GM21423 (cell line): ENCODE results near the gene GRAMD2A.
A peak's percentile ranks its signal among the peaks of the same experiment; 100 is the strongest.

ENCODE experiments used
- ATAC-seq: cut with Tn5 transposase; IDR thresholded peaks from one replicate; pipeline ENCODE4 v1.9.1; 2021; ENCODE audit warnings: mild to moderate bottlenecking, moderate library complexity; ENCODE audit not compliant: unreplicated experiment

The GRAMD2A gene

DNA sequence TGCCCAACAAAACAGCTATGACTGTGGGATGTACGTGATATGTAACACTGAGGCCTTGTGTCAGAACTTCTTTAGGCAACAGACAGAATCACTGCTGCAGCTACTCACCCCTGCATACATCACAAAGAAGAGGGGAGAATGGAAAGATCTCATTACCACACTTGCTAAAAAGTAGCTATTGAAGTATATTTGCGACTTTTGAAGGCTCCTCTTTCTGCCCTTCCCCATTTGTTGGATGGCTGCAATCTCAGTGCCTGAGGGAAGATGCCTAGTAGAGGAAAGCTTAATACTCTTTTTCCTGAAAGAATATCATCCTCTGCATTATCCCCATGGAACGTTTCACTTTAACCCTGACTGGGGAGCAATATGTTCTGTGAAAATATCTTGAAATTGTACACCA is 57.5 kb downstream of the GRAMD2A start:
- ATAC-seq = no peak

DNA sequence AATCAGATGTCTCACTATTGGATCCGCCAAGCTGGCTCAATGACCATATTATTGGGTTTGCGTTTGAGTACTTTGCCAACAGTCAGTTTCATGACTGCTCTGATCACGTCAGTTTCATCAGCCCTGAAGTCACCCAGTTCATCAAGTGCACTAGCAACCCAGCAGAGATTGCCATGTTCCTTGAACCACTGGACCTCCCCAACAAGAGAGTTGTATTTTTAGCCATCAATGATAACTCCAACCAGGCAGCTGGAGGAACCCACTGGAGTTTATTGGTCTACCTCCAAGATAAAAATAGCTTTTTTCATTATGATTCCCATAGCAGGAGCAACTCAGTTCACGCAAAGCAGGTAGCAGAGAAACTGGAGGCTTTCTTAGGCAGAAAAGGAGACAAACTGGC is 57.9 kb downstream of the GRAMD2A start:
- ATAC-seq = no peak

DNA sequence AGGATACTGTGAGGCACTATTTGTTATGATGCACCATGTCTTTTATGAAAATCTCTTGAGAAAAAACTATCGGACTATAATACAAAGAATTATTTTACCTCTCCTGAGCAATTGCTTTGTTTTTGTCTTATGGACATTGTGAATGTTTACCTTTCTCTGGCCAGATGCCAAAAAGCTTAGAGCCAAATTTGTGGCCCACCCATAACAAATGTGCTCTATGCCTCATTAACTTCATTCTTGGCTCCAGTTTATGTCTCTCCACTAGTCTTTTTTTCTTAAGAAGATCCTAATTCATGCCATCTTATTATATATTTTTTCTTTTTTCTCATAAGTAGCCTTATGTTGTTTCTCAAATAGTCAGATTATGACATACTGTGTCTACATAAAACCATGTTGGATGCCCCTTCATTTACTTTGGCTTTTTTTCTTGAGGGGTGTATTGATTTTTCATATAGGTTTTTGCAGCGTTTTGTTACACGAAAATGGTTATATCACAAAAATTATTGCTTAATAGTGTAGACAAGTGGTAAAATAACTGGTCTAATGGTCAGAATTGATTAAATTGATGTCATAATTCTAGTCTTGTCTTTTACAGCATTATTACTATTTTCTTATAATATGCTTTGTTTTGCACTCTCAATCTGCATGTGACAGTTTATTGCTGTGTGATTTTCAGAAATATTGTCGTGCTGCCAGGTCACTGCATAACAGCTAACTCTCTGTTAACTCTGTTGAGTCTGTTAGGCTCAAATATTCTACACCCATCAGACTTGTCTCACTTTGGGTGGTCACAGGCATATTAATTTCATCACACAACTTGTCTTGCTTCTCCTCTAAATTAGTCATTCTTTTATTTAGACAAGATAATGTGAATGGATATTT is 61.2 kb downstream of the GRAMD2A start:
- ATAC-seq = no peak

DNA sequence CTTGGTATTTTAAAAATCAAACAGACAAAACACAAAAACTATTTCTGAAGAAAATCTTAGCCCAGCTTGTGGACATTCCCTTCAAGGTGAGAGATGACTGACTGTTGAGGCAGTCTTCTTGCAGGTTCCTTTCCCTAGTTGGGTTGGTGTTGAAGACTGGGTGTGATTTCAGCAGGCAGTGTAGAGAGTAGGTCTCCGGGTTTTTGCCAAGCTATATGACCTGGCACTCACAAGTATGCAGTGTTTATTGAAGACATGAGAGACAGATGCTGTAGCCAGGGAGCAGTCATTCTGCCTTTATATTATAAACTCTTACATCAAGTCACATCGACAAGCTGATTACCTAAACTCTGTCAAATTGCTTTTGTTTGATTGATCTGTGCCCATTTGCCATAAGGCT is 61.9 kb downstream of the GRAMD2A start:
- no peak for ATAC-seq

DNA sequence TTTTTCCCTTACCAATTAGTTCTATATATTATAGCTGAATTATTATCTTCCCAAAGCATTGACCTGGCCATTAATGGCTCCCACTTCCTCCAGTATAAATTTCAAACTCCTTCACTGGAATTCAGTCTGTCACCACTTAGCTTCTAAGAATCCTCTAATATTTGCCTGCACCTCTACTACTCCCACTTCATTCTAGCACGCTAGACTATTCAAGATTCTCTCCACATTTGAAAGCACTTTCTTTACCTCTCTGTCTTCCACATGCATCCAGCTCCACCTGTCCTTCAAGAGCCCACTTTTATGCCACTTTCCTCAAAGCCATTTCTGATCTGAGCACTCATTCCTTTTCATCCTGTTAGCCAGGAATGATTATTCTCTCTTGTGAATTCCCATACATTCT is 64.4 kb downstream of the GRAMD2A start:
- ATAC-seq = no peak

DNA sequence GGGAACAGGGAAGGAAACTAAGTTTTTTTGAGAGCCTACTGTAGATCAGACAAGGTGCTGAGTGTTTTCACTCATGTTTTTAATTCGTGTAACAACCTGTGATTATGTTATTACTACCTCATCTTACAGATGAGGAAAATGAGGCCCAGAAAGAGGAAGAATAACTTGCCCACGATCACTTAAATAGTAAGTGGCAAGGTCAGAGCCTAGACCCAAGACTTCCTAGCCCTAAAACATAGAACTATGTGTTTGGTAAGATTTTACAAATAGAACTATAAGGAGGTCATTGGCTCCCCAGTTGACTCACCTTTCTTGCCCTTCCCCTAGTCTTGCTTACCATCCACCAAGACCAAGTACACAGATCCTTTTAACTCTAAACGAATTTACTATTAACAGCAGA is 65.7 kb downstream of the GRAMD2A start:
- ATAC-seq = no peak

DNA sequence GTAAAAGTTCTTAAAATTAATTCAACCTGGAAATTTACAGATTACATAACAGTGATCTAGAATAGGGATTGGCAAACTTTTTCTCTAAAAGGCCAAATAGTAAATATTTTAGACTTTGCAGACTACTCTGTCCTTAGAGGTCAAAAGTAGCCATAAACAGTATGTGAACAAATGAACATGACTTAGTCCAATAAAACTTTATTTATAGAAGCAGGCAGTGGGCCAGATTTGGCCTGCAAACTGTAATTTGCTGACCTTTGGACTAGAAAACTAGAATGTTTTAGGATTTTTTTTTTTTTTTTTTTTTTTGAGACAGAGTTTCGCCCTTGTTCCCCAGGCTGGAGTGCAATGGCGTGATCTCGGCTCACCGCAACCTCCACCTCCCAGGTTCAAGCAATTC is 67.3 kb downstream of the GRAMD2A start:
- no peak for ATAC-seq

DNA sequence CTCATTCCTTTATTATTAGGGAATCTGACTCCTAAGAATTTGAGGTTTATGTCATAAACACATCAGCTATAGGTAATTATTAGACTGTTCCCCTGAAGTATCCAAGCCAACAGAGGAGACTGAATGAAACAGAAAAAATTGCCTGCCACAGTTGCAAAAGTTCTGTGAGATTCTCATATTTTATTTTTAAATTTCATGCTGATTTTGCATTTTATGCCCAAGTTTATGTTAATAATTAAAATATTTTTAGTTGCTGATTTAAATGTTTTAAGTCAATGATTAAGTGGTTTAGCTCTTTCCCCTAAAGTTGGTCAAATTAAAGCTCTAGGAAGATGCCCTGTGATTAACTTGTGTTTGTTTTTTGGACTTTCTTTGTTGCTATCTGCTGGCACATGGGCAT is 69.2 kb downstream of the GRAMD2A start:
- ATAC-seq = no peak

DNA sequence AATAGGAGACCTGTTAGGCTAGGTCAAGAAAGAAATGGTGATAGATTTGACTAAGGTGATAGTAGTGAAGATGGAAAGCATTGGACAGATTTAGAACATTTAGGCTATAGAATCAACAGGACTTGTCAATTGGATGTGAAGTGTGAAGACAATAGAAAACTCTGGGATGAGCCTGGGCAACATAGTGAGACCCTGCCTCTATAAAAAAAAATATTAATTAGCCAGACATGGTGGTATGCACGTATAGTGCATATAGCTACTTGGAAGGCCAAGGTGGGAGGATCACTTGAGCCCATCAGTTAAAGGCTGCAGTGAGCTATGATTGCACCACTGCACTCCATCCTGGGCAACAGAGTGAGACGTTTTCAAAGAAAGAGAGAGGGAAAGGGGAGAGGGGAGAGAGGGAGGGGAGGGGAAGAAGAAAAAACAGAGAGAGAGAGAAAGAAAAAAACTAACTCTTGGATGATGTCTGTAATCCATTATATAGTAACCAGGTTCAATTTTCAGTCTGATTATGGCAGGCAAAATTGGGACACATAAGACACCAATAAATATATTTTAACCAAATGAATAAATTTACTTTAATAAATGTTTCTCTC is 69.8 kb downstream of the GRAMD2A start:
- no peak for ATAC-seq

DNA sequence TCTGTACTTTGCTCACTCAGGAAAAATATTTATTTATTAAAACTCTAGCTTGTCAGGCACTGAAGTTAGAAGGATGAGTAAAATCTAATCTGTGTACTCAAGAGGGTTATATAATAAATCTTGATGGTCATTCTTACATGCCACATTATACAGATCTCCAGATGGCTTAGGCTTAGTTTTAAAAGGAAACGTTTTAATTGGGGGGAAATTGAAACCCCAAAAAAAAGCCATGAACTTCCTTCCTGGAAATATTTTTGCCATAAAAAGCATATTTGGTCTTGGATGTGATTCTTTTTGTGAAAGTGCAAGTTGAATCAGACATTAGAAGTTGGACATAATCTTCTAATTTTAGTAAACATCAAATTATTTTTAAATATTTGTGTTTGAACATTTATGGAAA is 73.4 kb downstream of the GRAMD2A start:
- no peak for ATAC-seq

DNA sequence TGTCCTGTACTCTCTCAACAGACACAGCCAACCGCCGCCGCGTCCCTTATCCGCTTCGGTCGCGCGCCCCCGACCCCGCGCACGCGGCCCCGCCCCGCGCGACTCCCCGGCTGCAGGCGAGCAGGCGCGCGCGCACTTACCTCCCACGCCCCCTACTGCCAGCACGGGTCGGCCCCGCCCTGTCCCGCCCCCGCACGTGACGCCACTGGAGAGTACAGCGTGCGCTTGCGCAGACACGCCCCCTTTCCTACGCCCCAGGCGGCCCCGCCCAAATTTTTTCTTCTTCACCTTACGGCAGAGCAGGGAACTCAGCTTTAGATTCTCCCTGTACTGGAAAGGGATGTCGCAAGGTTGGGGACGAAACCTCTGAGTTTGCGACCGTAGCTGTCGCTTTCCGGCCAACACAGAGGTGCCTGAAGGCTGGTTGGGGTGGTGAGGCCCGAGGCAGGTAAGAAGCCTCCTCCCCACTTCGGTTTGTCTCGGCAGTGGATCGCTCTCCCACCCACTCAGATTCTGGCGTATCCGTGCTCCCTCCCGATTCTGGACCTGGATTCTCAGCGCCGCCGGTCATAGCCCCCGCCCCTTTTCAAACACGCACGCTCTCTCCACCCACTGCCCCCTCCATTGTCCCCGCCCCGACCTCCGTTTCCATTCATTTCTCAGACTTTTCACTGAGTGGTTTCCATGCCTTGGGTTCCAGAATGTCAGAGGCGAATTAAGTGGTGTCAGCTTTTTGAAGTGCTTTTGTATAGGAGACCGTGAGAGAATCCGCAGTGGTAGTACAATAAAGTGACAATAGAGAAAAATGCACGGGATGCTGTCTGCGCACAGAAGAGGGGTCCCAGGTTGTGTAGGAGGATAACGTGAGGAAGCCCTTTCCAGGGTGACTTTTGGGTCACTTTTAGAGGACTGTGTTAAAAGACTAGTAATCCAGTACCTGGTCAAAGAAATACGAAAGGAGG is 79.3 kb downstream of the GRAMD2A start, which contains the start of the genes MYO9A and SENP8:
MYO9A (minus strand) TSS at position 134 of the 962 bp plus-strand sequence. CDS start 71,587 bp downstream, outside the sequence.
SENP8 (plus strand) TSS at position 387 of the 962 bp plus-strand sequence. CDS start 21,221 bp downstream, outside the sequence.
- peak; percentile 66 for ATAC-seq

DNA sequence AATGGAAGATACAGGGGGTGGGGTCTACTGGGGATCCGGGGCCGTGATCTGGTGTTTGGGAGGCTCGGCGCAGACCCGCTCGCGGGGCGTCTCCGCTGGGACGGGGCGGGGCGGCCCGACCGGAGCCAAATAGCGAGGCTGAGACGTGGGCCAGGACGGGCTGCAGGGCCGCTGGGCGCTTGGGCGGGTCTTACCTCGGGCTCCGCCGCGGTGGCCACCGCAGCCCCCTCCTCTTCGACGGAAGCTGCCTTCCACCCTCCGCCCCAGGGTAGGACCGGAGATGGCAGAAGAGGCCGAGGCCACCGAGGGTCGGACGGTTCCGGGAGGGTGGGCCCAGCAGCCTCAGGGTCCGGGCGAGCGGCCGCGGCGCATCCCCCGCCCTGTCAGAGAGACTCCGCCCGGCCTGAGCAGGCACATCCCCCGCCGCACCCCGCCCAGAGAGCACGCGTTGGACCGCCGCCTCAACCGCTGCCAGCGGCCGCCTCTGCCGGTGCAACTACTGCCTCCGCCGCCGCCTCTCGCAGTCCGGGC is 80.0 kb downstream of the GRAMD2A start:
- peak; percentile 53 for ATAC-seq

DNA sequence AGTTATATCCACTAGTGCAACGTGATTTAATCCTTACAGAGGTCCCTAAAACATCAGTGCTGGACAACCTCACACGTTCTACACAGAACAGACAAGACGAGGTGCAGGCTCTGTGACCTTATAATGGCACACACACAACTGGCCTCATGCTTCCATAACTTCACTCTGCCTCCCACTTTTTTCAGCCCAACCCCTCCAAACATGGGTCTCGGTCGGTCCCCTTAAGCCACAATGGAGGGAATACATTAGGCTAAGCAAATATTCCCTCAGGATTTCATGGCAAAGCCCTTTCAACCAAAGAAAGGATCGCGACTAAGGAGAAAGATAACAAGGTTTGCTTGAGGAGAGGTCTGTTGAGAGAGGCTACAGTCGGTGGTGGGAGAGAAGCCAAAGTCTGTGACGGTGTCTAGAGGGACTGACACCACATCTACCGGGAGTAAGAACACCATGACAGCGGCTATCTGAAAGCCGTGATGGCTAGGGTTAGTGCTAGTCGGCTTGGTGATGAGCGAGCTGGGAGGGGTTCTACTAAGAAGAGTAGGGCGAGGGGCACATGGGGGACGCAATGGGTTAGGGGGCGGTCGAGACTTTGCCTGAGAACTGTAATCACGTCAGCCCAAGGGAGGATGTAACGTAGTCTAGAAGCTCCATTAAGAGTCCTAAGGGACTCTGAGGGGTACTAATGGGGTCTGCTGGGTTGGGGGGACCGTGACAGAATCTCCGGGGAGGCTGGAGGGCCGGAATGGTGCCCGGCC is 80.7 kb downstream of the GRAMD2A start:
- no peak for ATAC-seq

DNA sequence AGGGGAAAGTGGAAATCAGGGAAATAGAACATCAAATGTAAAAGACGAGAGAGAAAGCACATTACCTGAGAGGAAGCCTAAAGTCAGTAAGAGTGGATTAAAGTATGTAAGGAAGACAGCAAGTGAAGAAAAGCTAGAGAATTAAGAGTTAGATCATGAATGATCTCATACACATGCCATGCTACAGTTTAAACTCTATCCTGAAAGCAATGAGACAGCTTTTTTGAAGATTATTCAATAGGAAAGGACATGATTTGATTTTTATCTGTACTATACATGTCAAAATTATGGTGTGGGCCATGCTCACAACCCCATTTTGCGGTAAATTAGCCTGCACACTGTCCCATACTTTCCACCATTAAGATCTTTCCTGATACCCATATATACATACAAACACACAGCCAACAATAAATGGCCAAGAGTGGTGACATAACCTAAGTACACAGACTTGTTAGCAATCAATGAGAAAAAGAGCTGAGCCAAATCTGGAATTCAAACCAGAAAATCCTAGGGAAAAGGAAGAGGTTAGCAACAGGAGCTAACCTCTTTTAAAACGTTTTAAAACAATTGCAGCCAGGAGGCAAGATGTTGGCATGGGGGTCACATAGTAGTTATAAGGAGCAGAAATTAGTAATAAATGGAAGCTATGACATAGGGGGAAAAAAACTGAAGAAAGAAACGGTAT is 84.1 kb downstream of the GRAMD2A start:
- ATAC-seq = no peak

DNA sequence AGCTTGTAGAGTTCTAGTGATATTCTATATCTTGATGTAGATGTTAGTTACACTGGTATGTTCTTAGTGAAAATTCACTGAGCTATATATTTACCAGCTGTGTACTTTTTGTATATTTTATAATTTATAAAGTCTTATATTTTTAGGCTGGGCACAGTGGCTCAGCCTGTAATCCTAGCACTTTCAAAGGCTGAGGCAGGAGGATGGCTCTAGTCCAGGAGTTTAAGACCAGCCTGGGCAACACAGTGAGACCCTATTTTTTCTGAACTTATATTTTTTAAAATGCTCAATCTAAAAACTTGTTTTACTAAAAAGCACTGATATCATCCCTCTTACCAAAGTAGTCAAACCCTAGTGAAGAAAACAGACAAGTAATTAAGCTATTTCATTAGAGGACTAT is 84.8 kb downstream of the GRAMD2A start:
- ATAC-seq = no peak

DNA sequence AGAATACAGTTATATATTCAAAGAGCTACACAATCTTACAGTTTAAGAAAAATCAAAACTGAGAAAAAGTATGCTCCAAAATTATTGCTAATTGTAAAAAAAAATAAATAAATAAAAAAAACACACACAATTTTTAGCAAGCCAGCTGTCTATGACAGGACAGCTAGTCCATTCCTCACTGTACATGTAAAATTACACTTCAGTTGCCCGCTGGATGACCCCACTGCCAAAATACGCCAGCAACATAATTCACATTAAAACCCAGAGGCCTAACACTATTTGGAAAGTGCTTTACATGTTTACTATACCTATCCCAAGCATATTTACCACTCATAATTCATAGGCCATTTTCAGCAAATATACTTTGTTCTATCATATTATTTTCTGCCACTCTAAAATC is 85.5 kb downstream of the GRAMD2A start:
- ATAC-seq = no peak

DNA sequence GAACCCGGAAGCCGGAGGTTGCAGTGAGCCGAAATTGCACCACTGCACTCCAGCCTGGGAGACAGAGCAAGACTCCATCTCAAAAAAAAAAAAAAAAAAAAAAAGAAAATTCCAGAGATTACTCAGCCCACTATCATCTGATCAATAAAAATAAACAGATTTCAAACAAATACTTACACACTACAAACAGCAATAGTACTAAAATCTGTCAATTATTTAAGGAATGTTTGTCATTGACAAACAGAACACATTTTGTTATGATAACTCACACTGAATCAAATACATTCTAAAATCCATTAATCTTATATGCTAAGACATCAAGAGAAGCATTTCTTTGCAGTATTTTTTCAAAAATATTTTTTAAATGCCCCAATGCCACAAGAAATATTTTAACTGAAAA is 87.2 kb downstream of the GRAMD2A start:
- ATAC-seq = no peak
